Gastroesophageal sphincter (tissue), 3 donors: Measurements from ENCODE around the gene ELOB.

Experiments
- EP300 ChIP-seq: sonication (generic); formaldehyde crosslinking; IDR thresholded peaks from one replicate; pipeline ENCODE4 v1.6.1; 2017; ENCODE audit warnings: antibody characterized with exemption, mild to moderate bottlenecking
- TF ChIP-seq, protein P1 (sequence below), 4 experiments: fragments of 200-600 bp in 2 of 4; fragments of 450-650 bp in 2 of 4; sonication (generic) in 1 of 4; IDR thresholded peaks; one replicate each; pipeline ENCODE4 v1.5.1; 2017 to 2019; ENCODE audit warnings: antibody characterized with exemption in 4 of 4, mild to moderate bottlenecking in 2 of 4, moderate library complexity in 2 of 4

DNA sequence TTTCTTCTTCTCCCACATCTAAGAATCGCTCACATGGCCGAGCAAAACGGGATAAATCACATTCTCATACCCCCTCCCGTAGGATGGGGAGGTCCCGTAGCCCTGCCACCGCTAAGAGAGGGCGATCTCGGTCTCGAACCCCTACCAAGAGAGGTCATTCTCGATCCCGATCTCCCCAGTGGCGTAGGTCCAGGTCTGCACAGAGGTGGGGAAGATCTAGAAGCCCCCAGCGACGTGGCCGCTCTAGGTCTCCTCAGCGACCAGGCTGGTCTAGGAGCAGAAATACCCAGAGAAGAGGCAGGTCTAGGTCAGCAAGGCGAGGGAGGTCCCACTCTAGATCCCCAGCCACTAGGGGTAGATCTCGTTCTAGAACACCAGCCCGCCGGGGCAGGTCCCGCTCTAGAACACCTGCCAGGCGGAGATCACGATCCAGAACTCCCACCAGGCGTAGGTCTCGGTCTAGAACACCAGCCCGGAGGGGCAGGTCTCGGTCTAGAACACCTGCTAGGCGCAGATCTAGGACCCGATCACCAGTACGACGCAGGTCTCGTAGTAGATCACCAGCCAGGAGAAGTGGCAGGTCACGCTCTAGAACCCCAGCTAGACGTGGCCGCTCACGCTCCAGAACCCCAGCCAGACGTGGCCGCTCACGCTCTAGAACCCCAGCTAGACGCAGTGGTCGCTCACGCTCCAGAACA lies 15.0 kb downstream of the ELOB start:
- no peak for TF ChIP-seq EP300
- TF ChIP-seq, protein P1, sequence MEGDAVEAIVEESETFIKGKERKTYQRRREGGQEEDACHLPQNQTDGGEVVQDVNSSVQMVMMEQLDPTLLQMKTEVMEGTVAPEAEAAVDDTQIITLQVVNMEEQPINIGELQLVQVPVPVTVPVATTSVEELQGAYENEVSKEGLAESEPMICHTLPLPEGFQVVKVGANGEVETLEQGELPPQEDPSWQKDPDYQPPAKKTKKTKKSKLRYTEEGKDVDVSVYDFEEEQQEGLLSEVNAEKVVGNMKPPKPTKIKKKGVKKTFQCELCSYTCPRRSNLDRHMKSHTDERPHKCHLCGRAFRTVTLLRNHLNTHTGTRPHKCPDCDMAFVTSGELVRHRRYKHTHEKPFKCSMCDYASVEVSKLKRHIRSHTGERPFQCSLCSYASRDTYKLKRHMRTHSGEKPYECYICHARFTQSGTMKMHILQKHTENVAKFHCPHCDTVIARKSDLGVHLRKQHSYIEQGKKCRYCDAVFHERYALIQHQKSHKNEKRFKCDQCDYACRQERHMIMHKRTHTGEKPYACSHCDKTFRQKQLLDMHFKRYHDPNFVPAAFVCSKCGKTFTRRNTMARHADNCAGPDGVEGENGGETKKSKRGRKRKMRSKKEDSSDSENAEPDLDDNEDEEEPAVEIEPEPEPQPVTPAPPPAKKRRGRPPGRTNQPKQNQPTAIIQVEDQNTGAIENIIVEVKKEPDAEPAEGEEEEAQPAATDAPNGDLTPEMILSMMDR (IDR thresholded peaks at IDR 0.05) = no peak
